ENCODE measurements around the gene ZC3H18. TPM values are rescaled to one million over a fixed set of nuclear protein-coding genes. Genes with fewer than 3 reads are reported as not detected.

The ZC3H18 gene
- total and polyA plus RNA-seq, 9 donors = 9.2 to 34.8 (median 31.4) TPM

DNA sequence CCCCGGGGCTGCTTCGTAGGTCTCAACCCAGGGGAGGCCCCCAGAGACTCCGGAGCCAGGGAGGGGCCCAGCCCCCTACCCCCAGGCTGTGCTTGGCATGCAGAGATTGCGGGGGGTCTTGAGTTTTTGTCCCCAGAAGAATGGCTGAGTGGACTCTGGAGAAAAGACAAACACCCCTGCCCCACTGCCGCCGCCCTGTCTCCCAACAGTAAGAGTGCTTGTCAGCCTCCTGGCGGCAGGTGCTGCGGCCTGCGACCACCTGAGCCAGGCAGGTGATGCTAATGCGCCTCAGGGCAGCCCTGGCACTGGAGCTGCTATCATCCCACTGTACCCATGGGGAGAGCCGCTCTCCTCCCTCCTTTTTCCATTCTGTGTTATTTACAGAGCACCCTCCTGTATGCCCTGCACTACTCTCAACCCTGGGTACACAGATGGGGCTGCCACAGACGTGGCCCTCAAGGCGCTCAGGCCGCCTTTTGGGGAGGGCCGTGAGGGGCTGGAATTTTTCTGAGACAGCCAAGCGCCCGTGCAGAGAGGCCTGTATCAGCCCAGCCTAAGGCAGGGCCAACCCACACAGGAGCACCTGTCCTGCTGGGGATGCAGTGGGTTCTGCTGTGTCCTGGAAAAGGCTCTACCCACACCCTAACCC, 65.6 kb downstream of the ZC3H18 start:
- peaks cover 67% of the 10 kb centered on the region for H3K27me3 ChIP-seq (ENCODE audit: control insufficient read depth, insufficient read depth, low read length)

DNA sequence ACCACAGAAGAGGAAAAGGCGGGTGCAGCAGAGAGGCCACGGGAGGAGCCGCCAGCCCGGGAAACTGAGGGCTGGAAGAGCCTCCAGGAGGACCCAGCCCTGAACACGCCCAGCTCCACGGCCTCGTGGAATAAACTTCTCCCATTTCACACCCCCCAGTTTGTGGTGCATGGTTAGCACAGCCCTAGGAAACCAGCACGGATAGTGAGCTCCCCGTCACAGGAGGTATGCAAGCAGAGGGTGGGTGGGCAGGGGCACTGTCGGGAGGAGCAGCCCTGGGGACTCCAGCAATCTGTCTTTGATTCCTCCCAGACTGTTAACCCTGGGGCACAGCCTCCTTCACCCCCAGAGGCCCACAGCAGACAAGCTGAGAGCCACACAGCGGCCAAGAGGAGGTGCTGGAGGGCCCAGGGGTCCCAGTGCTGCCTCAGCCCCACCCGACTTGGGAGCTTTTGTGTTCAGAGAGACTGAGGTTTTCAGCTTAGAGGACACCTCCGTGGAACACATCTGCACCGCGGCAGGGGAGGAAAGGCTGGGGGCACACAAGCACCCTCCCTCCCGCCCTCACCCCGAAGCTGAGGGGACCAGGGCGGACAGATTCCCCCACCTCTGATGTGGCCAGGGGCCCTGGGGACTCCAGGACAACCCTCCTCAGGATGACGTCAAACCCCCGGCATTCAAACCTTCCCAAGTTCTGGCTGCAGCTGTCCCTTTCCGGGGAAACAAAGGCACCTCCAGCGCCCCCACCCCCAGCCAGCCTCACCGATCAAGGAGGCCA, 66.5 kb downstream of the ZC3H18 start:
- DNase-seq = no peak
- Histone ChIP-seq H3K4me3 (ENCODE audit: low read length) (no peak overlapping the region), H3K36me3 (ENCODE audit: control insufficient read depth, insufficient read depth, low read length) (peaks cover 15% of the 10 kb centered on the region), H3K9me3 (replicated peaks; ENCODE audit: control insufficient read depth, low read depth, low read length) (no peaks in the 10 kb centered on the region), H3K27me3 (ENCODE audit: control insufficient read depth, insufficient read depth, low read length) (peaks cover 72% of the 10 kb centered on the region), H3K27ac (ENCODE audit: low read length) (no peak overlapping the region), H3K4me1 (ENCODE audit: control insufficient read depth, insufficient read depth, low read length) (peaks cover 20% of the 10 kb centered on the region)
- 33% methylated on average over 11 of the region's 23 CpGs for WGBS (ENCODE audit: insufficient coverage)

More for the DNA sequence above, 65.6 kb downstream of the ZC3H18 start:
- Histone ChIP-seq H3K9me3 (replicated peaks; ENCODE audit: control insufficient read depth, low read depth, low read length) (no peaks in the 10 kb centered on the region), H3K4me1 (ENCODE audit: control insufficient read depth, insufficient read depth, low read length) (peaks cover 20% of the 10 kb centered on the region), H3K4me3 (ENCODE audit: low read length) (no peak overlapping the region), H3K27ac (ENCODE audit: low read length) (no peak overlapping the region), H3K36me3 (ENCODE audit: control insufficient read depth, insufficient read depth, low read length) (peaks cover 23% of the 10 kb centered on the region)
- 85% methylated on average over 12 of the region's 17 CpGs for WGBS (ENCODE audit: insufficient coverage)
- DNase-seq = no peak

DNA sequence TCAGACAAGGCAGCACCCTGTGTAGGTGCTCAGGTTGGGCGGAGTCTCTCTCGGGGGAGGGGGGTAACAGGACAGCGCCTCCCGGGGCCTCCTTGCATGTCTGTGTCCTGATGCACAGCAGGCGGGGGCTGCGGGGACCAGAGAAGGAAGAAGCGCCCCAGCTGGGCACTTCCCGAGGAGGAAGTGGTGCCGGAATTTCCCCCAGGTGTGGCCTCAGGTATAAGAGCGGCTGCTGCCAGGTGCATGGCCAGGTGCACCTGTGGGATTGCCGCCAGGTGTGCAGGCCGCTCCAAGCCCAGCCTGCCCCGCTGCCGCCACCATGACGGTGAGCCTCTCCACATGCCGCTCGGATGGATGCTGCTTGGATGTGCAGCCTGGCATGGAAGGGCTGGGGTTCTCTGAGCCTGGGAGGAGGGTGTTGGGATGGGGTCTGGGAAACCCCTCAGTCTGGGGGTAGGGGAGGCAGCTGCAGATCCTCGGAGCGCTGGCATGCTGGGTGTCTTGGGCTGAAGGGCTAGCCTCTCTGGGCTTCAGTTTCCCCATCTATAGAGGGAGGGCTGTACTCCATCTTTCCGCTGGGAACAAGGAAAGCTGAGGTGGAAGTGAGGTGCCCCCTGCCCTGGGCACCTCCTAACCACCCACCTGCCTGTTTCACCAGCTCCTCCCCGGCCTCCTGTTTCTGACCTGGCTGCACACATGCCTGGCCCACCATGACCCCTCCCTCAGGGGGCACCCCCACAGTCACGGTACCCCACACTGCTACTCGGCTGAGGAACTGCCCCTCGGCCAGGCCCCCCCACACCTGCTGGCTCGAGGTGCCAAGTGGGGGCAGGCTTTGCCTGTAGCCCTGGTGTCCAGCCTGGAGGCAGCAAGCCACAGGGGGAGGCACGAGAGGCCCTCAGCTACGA, 68.4 kb downstream of the ZC3H18 start, which contains the start of gene IL17C:
IL17C (plus strand) TSS at position 250 of the 908 bp plus-strand sequence; CDS start at position 320, 70 bp downstream.
- H3K27me3 ChIP-seq (ENCODE audit: control insufficient read depth, insufficient read depth, low read length) = peaks cover 73% of the 10 kb centered on the region
- no peaks in the 10 kb centered on the region for H3K9me3 ChIP-seq (replicated peaks; ENCODE audit: control insufficient read depth, low read depth, low read length)
- 43% methylated on average over 24 of the region's 27 CpGs for WGBS (ENCODE audit: insufficient coverage)
- peaks cover 19% of the 10 kb centered on the region for H3K4me1 ChIP-seq (ENCODE audit: control insufficient read depth, insufficient read depth, low read length)
- H3K27ac ChIP-seq (ENCODE audit: low read length) = no peak within 1 kb of the TSS
- H3K4me3 ChIP-seq (ENCODE audit: low read length) = no peak within 1 kb of the TSS
- H3K36me3 ChIP-seq (ENCODE audit: control insufficient read depth, insufficient read depth, low read length) = no peaks in the 10 kb centered on the region
- no peak for DNase-seq

GRCh38 chr16:88639231-88640038, 69.2 kb downstream of the ZC3H18 start:
- no peaks in the 10 kb centered on the region for H3K36me3 ChIP-seq (ENCODE audit: control insufficient read depth, insufficient read depth, low read length)
- no peaks in the 10 kb centered on the region for H3K9me3 ChIP-seq (replicated peaks; ENCODE audit: control insufficient read depth, low read depth, low read length)
- peaks cover 11% of the 10 kb centered on the region for H3K4me1 ChIP-seq (ENCODE audit: control insufficient read depth, insufficient read depth, low read length)
- H3K27me3 ChIP-seq (ENCODE audit: control insufficient read depth, insufficient read depth, low read length) = peaks cover 65% of the 10 kb centered on the region
- no peak for DNase-seq
- H3K27ac ChIP-seq (ENCODE audit: low read length) = no peak overlapping the region
- whole genome bisulfite sequencing (ENCODE audit: insufficient coverage) = 19% methylated on average over 40 of the region's 45 CpGs
- H3K4me3 ChIP-seq (ENCODE audit: low read length) = no peak overlapping the region

GRCh38 chr16:88640039-88640495, 69.9 kb downstream of the ZC3H18 start:
- H3K4me3 ChIP-seq (ENCODE audit: low read length) = no peak overlapping the region
- H3K4me1 ChIP-seq (ENCODE audit: control insufficient read depth, insufficient read depth, low read length) = peaks cover 6% of the 10 kb centered on the region
- 10% methylated on average over 2 of the region's 13 CpGs for WGBS (ENCODE audit: insufficient coverage)
- H3K9me3 ChIP-seq (replicated peaks; ENCODE audit: control insufficient read depth, low read depth, low read length) = no peaks in the 10 kb centered on the region
- H3K27me3 ChIP-seq (ENCODE audit: control insufficient read depth, insufficient read depth, low read length) = peaks cover 62% of the 10 kb centered on the region
- no peak overlapping the region for H3K27ac ChIP-seq (ENCODE audit: low read length)
- no peak for DNase-seq
- no peaks in the 10 kb centered on the region for H3K36me3 ChIP-seq (ENCODE audit: control insufficient read depth, insufficient read depth, low read length)

DNA sequence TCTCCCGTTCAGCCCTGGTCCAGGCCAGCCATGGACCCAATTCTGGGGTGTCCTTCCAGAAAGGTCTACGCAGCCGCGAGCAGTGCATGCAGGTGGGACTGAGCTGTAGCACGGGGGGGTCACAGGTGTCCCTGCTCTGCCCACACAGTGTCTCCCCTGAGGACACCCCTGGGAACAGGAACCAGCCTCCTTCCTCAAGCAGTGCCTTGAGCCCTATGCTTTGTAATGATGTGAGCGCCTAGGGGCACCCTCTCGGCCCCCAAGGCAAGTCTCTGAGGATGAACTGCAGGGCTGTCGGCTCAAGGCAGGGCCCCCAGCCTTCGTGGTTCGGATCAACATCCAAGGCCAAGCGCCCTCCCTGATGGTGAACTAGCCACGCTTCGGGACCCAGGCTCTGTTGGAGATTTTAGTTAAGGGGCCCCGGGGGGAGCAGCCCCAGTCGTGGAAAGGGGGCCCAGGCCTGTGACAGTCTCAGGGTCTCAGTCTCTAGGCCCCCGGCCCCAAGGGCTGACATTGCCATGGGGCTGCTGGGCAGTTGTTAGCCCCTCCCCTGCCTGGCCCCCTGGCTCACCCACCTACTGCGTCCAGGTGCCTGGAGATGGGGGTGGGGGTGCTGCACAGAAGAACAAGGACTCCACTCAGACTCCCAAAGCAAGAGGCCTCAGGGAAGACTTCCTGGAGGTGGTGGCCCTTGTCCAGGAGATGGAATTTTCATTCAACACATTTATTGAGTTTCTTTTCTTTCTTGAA, 70.5 kb downstream of the ZC3H18 start:
- no peaks in the 10 kb centered on the region for H3K9me3 ChIP-seq (replicated peaks; ENCODE audit: control insufficient read depth, low read depth, low read length)
- H3K4me3 ChIP-seq (ENCODE audit: low read length) = no peak overlapping the region
- no peaks in the 10 kb centered on the region for H3K36me3 ChIP-seq (ENCODE audit: control insufficient read depth, insufficient read depth, low read length)
- H3K4me1 ChIP-seq (ENCODE audit: control insufficient read depth, insufficient read depth, low read length) = peaks cover 5% of the 10 kb centered on the region
- H3K27ac ChIP-seq (ENCODE audit: low read length) = no peak overlapping the region
- peaks cover 56% of the 10 kb centered on the region for H3K27me3 ChIP-seq (ENCODE audit: control insufficient read depth, insufficient read depth, low read length)
- 63% methylated on average over 13 of the region's 17 CpGs for WGBS (ENCODE audit: insufficient coverage)
- DNase-seq = no peak

GRCh38 chr16:88642881-88643643, 72.9 kb downstream of the ZC3H18 start:
- Histone ChIP-seq H3K4me1 (ENCODE audit: control insufficient read depth, insufficient read depth, low read length) (peaks cover 5% of the 10 kb centered on the region), H3K4me3 (ENCODE audit: low read length) (no peak overlapping the region), H3K36me3 (ENCODE audit: control insufficient read depth, insufficient read depth, low read length) (no peaks in the 10 kb centered on the region), H3K27me3 (ENCODE audit: control insufficient read depth, insufficient read depth, low read length) (peaks cover 34% of the 10 kb centered on the region), H3K9me3 (replicated peaks; ENCODE audit: control insufficient read depth, low read depth, low read length) (no peaks in the 10 kb centered on the region), H3K27ac (ENCODE audit: low read length) (no peak overlapping the region)
- no peak for DNase-seq
- WGBS (ENCODE audit: insufficient coverage) = 84% methylated on average over 37 of the region's 58 CpGs

DNA sequence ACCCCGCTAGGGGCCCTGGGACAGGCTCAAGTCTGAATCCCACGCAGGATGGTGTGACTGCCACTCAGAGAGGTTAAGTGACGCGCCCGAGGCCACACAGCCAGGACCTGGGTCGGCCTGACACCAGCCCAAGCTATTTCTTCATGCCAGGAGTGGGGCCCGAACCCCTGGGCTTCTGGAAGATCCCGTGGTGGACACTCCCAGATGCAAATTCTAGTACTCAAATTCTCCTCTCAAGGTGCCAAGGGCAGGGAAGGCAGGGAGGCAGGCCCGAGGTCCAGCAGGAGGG, 73.4 kb downstream of the ZC3H18 start:
- Histone ChIP-seq H3K36me3 (ENCODE audit: control insufficient read depth, insufficient read depth, low read length) (no peaks in the 10 kb centered on the region), H3K4me3 (ENCODE audit: low read length) (no peak overlapping the region), H3K27me3 (ENCODE audit: control insufficient read depth, insufficient read depth, low read length) (peaks cover 29% of the 10 kb centered on the region), H3K27ac (ENCODE audit: low read length) (no peak overlapping the region), H3K4me1 (ENCODE audit: control insufficient read depth, insufficient read depth, low read length) (peaks cover 5% of the 10 kb centered on the region), H3K9me3 (replicated peaks; ENCODE audit: control insufficient read depth, low read depth, low read length) (no peaks in the 10 kb centered on the region)
- WGBS (ENCODE audit: insufficient coverage) = 91% methylated on average over 7 of the region's 9 CpGs
- DNase-seq = no peak

Data from muscle of leg (tissue), 11 donors.